GM12878 (cell line): ENCODE data around the gene LMF1. TPM values are rescaled to one million over a fixed set of nuclear protein-coding genes. Genes with fewer than 3 reads are reported as not detected.

Experiments used
- ATAC-seq: fragments of 200-7000 bp; cut with Tn5 transposase; 3 replicates; pipeline ENCODE4 v1.9.1; 2020; ENCODE audit warnings: mild to moderate bottlenecking, moderate library complexity
- BruUV-seq: library from RNA; stranded (reverse); fragments of 400-500 nt; replicated peaks from 2 replicates; lab custom pipeline; 2021; lab: Mats Ljungman, UMichigan
- CTCF ChIA-PET: fragments of 300-600 bp; sonication (Branson Sonifier 250); formaldehyde crosslinking; extraction: SDS; loops from one replicate; lab custom pipeline; 2021; ENCODE audit warnings: inconsistent platforms; lab: Yijun Ruan, JAX
- POLR2A ChIA-PET: fragments of 350-600 bp; formaldehyde crosslinking; extraction: SDS; loops from one replicate; lab custom pipeline; 2021; ENCODE audit warnings: inconsistent platforms; lab: Charles Lee
- RAD21 ChIA-PET: fragments of 300-600 bp; sonication (Branson Sonifier 250); formaldehyde crosslinking; loops from one replicate; lab custom pipeline; 2023; ENCODE audit warnings: antibody characterized with exemption; ENCODE audit not compliant: unreplicated experiment; lab: Charles Lee
- SMC1A ChIA-PET: fragments of 300-600 bp; sonication (Branson Sonifier 250); formaldehyde crosslinking; loops from one replicate; lab custom pipeline; 2023; ENCODE audit not compliant: unreplicated experiment, uncharacterized antibody; lab: Charles Lee
- DNase-seq: peaks from one replicate; pipeline ENCODE4 v3.0.0-alpha.2; 2011; ENCODE audit warnings: low read depth, low spot score
- FAIRE-seq: peaks from 3 replicates; lab custom pipeline; 2011; peaks lifted over from hg19 to GRCh38; lab: Jason Lieb, UNC
- H2AFZ ChIP-seq: 2 replicates; pipeline ENCODE4 v1.6.0; 2011; ENCODE audit warnings: low read depth, low read length, control low read depth; ENCODE audit not compliant: control insufficient read depth
- H3K27ac ChIP-seq: 2 replicates; pipeline ENCODE4 v1.5.1; 2011; ENCODE audit warnings: control low read depth; ENCODE audit not compliant: control insufficient read depth, insufficient read depth
- H3K27me3 ChIP-seq, 2 experiments: replicated peaks in 1 of 2; 2 replicates each; pipeline versions ENCODE4 v1.6.0 to v1.6.1; 2011; ENCODE audit warnings: low read length in 1 of 2; ENCODE audit not compliant: control insufficient read depth in 2 of 2, insufficient read depth in 2 of 2
- H3K36me3 ChIP-seq, 2 experiments: 2 replicates each; pipeline ENCODE4 v1.5.1; 2011; ENCODE audit warnings: low read length in 1 of 2; ENCODE audit not compliant: control insufficient read depth in 2 of 2, insufficient read depth in 2 of 2
- H3K4me1 ChIP-seq: 2 replicates; pipeline ENCODE4 v1.6.1; 2011; ENCODE audit warnings: mild to moderate bottlenecking, low read length, moderate library complexity, mixed read lengths; ENCODE audit not compliant: control insufficient read depth, insufficient read depth
- H3K4me2 ChIP-seq: 2 replicates; pipeline ENCODE4 v1.6.0; 2011; ENCODE audit warnings: control low read depth; ENCODE audit not compliant: control insufficient read depth, insufficient read depth
- H3K4me3 ChIP-seq: fragments of 200-600 bp; sonication (generic); 2 replicates; pipeline ENCODE4 v1.5.1; 2016
- H3K79me2 ChIP-seq: 2 replicates; pipeline ENCODE4 v1.6.0; 2011; ENCODE audit warnings: low read length; ENCODE audit not compliant: control insufficient read depth, insufficient read depth
- H3K9ac ChIP-seq: 2 replicates; pipeline ENCODE4 v1.8.0; 2011; ENCODE audit warnings: low read length, control low read depth, mixed read lengths; ENCODE audit not compliant: control insufficient read depth, insufficient read depth
- H3K9me3 ChIP-seq: replicated peaks from 3 replicates; pipeline ENCODE4 v1.5.1; 2011; ENCODE audit warnings: mild to moderate bottlenecking, low read length; ENCODE audit not compliant: control insufficient read depth, insufficient read depth
- H4K20me1 ChIP-seq: 2 replicates; pipeline ENCODE4 v1.6.0; 2011; ENCODE audit not compliant: control insufficient read depth, insufficient read depth
- CEBPB ChIP-seq, 2 experiments: fragments of 150-350 bp in 1 of 2; IDR thresholded peaks; 2 replicates each; pipeline ENCODE4 v1.6.1; 2012 to 2014; ENCODE audit warnings: low read depth in 2 of 2, low read length in 2 of 2, borderline replicate concordance in 1 of 2, inconsistent platforms in 1 of 2
- CREB1 ChIP-seq: IDR thresholded peaks from 2 replicates; pipeline ENCODE4 v1.6.1; 2012; ENCODE audit warnings: low read depth, mild to moderate bottlenecking, inconsistent platforms
- CREM ChIP-seq: IDR thresholded peaks from 2 replicates; pipeline ENCODE4 v1.6.1; 2014; ENCODE audit warnings: antibody characterized with exemption, low read depth
- DPF2 ChIP-seq: fragments of 450-650 bp; IDR thresholded peaks from 2 replicates; pipeline ENCODE4 v1.6.1; 2017; ENCODE audit warnings: mild to moderate bottlenecking
- JUNB ChIP-seq: IDR thresholded peaks from 2 replicates; pipeline ENCODE4 v1.6.1; 2016; ENCODE audit warnings: antibody characterized with exemption, mild to moderate bottlenecking
- MTA3 ChIP-seq: IDR thresholded peaks from 2 replicates; pipeline ENCODE4 v1.6.1; 2012; ENCODE audit warnings: low read length, inconsistent platforms, borderline replicate concordance
- MYC ChIP-seq: IDR thresholded peaks from 2 replicates; pipeline ENCODE4 v1.6.1; 2011; ENCODE audit warnings: mild to moderate bottlenecking, low read length, moderate library complexity, inconsistent platforms; ENCODE audit not compliant: insufficient read depth, insufficient replicate concordance, insufficient read length, severe bottlenecking
- NR2F1 ChIP-seq: fragments of 450-650 bp; conservative IDR thresholded peaks from 2 replicates; pipeline ENCODE4 v1.6.1; 2017; ENCODE audit warnings: mild to moderate bottlenecking
- POLR2AphosphoS2 ChIP-seq: IDR thresholded peaks from 2 replicates; pipeline ENCODE4 v1.6.1; 2011; ENCODE audit warnings: low read depth, mild to moderate bottlenecking, low read length, improper control_type of control experiment, moderate library complexity
- POLR2AphosphoS5 ChIP-seq: IDR thresholded peaks from 2 replicates; pipeline ENCODE4 v1.6.1; 2011; ENCODE audit warnings: mild to moderate bottlenecking, low read length, inconsistent platforms
- RAD21 ChIP-seq: IDR thresholded peaks from 2 replicates; pipeline ENCODE4 v1.6.1; 2011; ENCODE audit warnings: mild to moderate bottlenecking, low read depth, low read length, moderate library complexity; ENCODE audit not compliant: insufficient read depth
- RAD51 ChIP-seq: fragments of 450-650 bp; IDR thresholded peaks from 2 replicates; pipeline ENCODE4 v1.6.1; 2016; ENCODE audit warnings: moderate library complexity, mild to moderate bottlenecking, inconsistent platforms
- RFX5 ChIP-seq: IDR thresholded peaks from 2 replicates; pipeline ENCODE4 v1.6.1; 2011; ENCODE audit warnings: low read depth, low read length, improper control_type of control experiment
- TBL1XR1 ChIP-seq: IDR thresholded peaks from 2 replicates; pipeline ENCODE4 v1.6.1; 2012; ENCODE audit warnings: low read depth, low read length, improper control_type of control experiment
- TCF7 ChIP-seq: IDR thresholded peaks from 2 replicates; pipeline ENCODE4 v1.6.1; 2014; ENCODE audit warnings: antibody characterized with exemption, borderline replicate concordance
- WGBS: methylation state at CpG from one replicate; pipeline ENCODE4 v1.1.6; 2016; ENCODE audit warnings: low lambda C conversion rate; ENCODE audit not compliant: insufficient replicate concordance, insufficient coverage; ENCODE audit errors: missing lambda C conversion rate; 5-methylcytosine and 5-hydroxymethylcytosine counted together
- in situ Hi-C: fragments of 300-500 bp; cut with MboI; formaldehyde crosslinking; loops from 9 replicates; pipeline ENCODE4 v1.14.3; 2018; ENCODE audit warnings: mixed read lengths
- intact Hi-C: fragments of 100-400 bp; cut with micrococcal nuclease; formaldehyde crosslinking; loops from one replicate; pipeline ENCODE4 v1.14.2; 2022; ENCODE audit not compliant: unreplicated experiment
- polyA plus RNA-seq, 11 experiments: library from polyadenylated mRNA; depleted of rRNA in 4 of 11; unstranded in 6 of 11; stranded (reverse) in 5 of 11; fragments of >200 nt; fragmentation: Nextera tagmentation in 4 of 11; fragmentation: Illumina TruSeq in 1 of 11; extraction: Ambion mirVana in 4 of 11; extraction: Trizol in 1 of 11; gene quantifications; 1 replicate in 1 of 11; 2 replicates in 10 of 11; pipeline versions ENCODE4 v1.2.1 to v1.2.3, GENCODE V29; 2011 to 2016; ENCODE audit warnings: inconsistent platforms in 2 of 11, missing spikeins in 2 of 11, low read depth in 1 of 11
- total RNA-seq, 4 experiments: library from RNA; depleted of rRNA in 3 of 4; stranded (reverse); fragments of >200 nt in 3 of 4; fragmentation: Illumina TruSeq in 1 of 4; extraction: Trizol in 1 of 4; gene quantifications; 2 replicates each; pipeline versions ENCODE4 v1.2.1 to v1.2.3, GENCODE V29; 2013 to 2021
- TF ChIP-seq, protein P1 (sequence below): fragments of 450-650 bp; IDR thresholded peaks from 2 replicates; pipeline ENCODE4 v1.6.1; 2016; ENCODE audit warnings: mild to moderate bottlenecking
- TF ChIP-seq, protein P2 (sequence below): fragments of 150-350 bp; IDR thresholded peaks from 2 replicates; pipeline ENCODE4 v1.6.1; 2014; ENCODE audit warnings: mild to moderate bottlenecking, low read depth, low read length
- TF ChIP-seq, protein P3 (sequence below): IDR thresholded peaks from 2 replicates; pipeline ENCODE4 v1.6.1; 2012; ENCODE audit warnings: mild to moderate bottlenecking, low read depth, low read length
- TF ChIP-seq, protein P4 (sequence below): IDR thresholded peaks from 2 replicates; pipeline ENCODE4 v1.6.1; 2012; ENCODE audit warnings: low read length, inconsistent platforms

Gene LMF1
- total and polyA plus RNA-seq, 10 of the 15 experiments (the other 5 are each of a cell fraction or from before 2014, with no cell fraction given) = 0.18 to 3.2 (median 1.4) TPM; not detected in 1

DNA sequence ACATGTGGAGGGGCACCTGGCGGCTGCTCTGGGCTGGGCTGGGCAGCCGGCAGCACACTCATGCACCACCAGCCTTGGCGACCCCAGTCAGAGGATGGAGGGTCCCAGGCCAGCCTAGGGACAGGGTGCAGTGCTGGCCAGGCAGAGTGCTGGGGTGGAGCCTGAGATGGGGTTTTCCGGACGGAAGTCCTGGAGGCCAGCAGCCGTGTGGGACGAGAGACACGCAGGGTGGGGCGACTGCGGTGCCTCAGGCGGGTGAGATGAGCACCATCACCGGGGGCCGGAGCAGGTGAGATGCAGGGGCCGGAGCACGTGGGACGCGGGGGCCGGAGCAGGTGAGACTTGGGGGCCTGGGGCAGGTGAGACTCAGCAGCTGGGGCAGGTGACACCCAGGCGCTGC, 55.2 kb downstream of the LMF1 start:
- Histone ChIP-seq H3K4me3 (no peak overlapping the region), H3K4me2 (no peak overlapping the region), H2AFZ (no peak overlapping the region), H3K4me1 (no peaks in the 10 kb centered on the region), H4K20me1 (no peaks in the 10 kb centered on the region), H3K27me3 (no peaks in the 10 kb centered on the region), H3K9me3 (peaks cover 3% of the 10 kb centered on the region; the same call in 1 of the 3 replicates), H3K9ac (no peak overlapping the region), H3K27ac (no peak overlapping the region)
- no TSS peak for BruUV-seq
- FAIRE-seq (no peak), ATAC-seq (no peak)
- in situ Hi-C loops = no loop called here
- POLR2A ChIA-PET = no interaction called here
- no peak for TF ChIP-seq MTA3
- no peak for TF ChIP-seq DPF2
- TF ChIP-seq NR2F1 = no peak
- TF ChIP-seq RAD51 = no peak
- TF ChIP-seq, protein P1, sequence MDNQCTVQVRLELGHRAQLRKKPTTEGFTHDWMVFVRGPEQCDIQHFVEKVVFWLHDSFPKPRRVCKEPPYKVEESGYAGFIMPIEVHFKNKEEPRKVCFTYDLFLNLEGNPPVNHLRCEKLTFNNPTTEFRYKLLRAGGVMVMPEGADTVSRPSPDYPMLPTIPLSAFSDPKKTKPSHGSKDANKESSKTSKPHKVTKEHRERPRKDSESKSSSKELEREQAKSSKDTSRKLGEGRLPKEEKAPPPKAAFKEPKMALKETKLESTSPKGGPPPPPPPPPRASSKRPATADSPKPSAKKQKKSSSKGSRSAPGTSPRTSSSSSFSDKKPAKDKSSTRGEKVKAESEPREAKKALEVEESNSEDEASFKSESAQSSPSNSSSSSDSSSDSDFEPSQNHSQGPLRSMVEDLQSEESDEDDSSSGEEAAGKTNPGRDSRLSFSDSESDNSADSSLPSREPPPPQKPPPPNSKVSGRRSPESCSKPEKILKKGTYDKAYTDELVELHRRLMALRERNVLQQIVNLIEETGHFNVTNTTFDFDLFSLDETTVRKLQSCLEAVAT = no peak
- no peak for TF ChIP-seq POLR2AphosphoS5
- TF ChIP-seq MYC = no peak
- TF ChIP-seq JUNB = no peak
- TF ChIP-seq, protein P2, sequence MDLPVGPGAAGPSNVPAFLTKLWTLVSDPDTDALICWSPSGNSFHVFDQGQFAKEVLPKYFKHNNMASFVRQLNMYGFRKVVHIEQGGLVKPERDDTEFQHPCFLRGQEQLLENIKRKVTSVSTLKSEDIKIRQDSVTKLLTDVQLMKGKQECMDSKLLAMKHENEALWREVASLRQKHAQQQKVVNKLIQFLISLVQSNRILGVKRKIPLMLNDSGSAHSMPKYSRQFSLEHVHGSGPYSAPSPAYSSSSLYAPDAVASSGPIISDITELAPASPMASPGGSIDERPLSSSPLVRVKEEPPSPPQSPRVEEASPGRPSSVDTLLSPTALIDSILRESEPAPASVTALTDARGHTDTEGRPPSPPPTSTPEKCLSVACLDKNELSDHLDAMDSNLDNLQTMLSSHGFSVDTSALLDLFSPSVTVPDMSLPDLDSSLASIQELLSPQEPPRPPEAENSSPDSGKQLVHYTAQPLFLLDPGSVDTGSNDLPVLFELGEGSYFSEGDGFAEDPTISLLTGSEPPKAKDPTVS = no peak
- TF ChIP-seq TCF7 = no peak
- no peak for TF ChIP-seq RFX5
- TF ChIP-seq CREB1 = no peak
- TF ChIP-seq CEBPB (IDR thresholded peaks at IDR 0.05; ENCODE audit: borderline replicate concordance in 1 of 2, low read depth in 2 of 2, low read length in 2 of 2) = no peak
- TF ChIP-seq RAD21 = no peak
- no peak for TF ChIP-seq POLR2AphosphoS2
- TF ChIP-seq, protein P3, sequence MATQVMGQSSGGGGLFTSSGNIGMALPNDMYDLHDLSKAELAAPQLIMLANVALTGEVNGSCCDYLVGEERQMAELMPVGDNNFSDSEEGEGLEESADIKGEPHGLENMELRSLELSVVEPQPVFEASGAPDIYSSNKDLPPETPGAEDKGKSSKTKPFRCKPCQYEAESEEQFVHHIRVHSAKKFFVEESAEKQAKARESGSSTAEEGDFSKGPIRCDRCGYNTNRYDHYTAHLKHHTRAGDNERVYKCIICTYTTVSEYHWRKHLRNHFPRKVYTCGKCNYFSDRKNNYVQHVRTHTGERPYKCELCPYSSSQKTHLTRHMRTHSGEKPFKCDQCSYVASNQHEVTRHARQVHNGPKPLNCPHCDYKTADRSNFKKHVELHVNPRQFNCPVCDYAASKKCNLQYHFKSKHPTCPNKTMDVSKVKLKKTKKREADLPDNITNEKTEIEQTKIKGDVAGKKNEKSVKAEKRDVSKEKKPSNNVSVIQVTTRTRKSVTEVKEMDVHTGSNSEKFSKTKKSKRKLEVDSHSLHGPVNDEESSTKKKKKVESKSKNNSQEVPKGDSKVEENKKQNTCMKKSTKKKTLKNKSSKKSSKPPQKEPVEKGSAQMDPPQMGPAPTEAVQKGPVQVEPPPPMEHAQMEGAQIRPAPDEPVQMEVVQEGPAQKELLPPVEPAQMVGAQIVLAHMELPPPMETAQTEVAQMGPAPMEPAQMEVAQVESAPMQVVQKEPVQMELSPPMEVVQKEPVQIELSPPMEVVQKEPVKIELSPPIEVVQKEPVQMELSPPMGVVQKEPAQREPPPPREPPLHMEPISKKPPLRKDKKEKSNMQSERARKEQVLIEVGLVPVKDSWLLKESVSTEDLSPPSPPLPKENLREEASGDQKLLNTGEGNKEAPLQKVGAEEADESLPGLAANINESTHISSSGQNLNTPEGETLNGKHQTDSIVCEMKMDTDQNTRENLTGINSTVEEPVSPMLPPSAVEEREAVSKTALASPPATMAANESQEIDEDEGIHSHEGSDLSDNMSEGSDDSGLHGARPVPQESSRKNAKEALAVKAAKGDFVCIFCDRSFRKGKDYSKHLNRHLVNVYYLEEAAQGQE = no peak
- TF ChIP-seq, protein P4, sequence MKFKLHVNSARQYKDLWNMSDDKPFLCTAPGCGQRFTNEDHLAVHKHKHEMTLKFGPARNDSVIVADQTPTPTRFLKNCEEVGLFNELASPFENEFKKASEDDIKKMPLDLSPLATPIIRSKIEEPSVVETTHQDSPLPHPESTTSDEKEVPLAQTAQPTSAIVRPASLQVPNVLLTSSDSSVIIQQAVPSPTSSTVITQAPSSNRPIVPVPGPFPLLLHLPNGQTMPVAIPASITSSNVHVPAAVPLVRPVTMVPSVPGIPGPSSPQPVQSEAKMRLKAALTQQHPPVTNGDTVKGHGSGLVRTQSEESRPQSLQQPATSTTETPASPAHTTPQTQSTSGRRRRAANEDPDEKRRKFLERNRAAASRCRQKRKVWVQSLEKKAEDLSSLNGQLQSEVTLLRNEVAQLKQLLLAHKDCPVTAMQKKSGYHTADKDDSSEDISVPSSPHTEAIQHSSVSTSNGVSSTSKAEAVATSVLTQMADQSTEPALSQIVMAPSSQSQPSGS = no peak
- TF ChIP-seq TBL1XR1 = no peak
- no peak for TF ChIP-seq CREM
- TF ChIP-seq, all 136 proteins: peak for 0
- CTCF ChIA-PET = no interaction called here
- SMC1A ChIA-PET = no interaction called here
- RAD21 ChIA-PET = no interaction called here
- WGBS = 82% methylated on average over 19 of the region's 19 CpGs
- no peaks in the 10 kb centered on the region for H3K36me3 ChIP-seq
- intact Hi-C loops = no loop called here
- no peaks in the 10 kb centered on the region for H3K79me2 ChIP-seq
- DNase-seq = no peak
